HG03103 (cell line): ENCODE data around the gene CNGA3.

Experiments
- ATAC-seq: cut with Tn5 transposase; IDR thresholded peaks from one replicate; pipeline ENCODE4 v1.9.1; 2021; ENCODE audit warnings: low read depth; ENCODE audit not compliant: unreplicated experiment

CNGA3 gene

DNA sequence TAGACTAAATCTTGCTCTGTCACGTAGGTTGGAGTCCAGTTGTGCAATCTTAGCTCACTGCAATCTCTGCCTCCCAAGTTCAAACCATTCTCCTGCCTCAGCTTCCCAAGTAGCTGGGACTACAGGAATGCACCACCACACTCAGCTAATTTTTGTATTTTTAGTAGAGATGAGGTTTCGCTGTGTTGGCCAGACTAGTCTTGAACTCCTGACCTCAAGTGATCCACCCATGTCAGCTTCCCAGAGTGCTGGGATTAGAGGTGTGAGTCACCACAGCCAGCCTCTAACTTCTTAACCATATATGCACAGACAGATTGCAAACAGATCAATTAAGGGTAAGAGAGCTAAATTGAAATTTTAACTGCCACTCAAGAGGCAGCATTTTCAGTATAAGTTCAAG, 22.1 kb upstream of the CNGA3 start:
- no peak for ATAC-seq

- ATAC-seq: no peak
These were observed 18.5 kb upstream of the CNGA3 start for GRCh38 chr2:98327776-98328175.

GRCh38 chr2:98329549-98329948, 16.7 kb upstream of the CNGA3 start:
- ATAC-seq: no peak

GRCh38 chr2:98332989-98333388, 13.3 kb upstream of the CNGA3 start:
- ATAC-seq: no peak

DNA sequence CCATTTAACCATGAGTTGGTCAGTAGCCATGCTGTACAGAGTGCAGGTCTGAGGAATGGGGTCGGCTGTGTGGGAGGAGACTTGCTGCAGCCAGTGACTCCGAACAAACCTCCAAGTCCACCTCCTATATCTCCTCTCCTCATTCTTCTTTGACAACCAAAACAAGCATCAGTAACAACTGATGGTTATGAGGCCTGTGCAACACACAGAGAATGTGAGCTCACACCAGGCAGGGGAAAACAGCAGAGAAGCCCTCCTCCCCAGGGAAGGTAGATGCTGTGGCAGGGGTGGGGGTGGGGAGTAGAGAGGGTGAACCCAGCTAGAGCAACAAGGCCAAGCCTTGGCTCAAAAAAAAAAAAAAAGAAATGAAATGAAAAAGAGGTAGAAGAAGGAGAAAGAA, 12.3 kb upstream of the CNGA3 start:
- ATAC-seq: no peak

DNA sequence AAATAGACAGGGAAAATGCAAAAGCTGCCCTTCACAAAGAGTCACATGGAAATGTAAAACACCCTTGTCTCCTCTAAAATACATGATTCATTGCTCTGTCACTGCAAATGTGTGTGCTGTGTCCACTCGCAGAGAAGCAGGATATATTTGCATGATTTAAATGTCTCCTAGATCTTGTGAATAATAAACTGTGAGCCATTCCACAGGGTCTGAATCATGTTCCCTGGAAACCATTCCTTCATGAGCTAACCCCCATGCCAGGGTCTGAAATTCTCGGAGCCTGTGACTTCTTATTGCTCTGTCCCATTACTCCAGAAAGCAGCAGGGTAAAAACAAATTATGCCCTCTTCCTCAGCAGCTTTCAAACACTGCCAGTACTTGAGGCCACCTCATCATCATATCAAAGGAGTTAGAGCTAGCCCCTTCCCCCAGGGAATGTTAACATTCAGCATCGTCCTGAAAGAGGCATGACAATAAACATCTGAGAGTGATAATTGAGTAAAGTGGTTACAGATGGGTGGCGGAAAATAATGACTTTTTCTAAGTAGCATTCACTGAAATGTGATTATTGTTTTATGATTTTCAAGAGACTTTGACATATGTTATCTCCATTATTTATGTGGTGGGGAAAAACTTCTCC, 11.7 kb upstream of the CNGA3 start:
- ATAC-seq: no peak

DNA sequence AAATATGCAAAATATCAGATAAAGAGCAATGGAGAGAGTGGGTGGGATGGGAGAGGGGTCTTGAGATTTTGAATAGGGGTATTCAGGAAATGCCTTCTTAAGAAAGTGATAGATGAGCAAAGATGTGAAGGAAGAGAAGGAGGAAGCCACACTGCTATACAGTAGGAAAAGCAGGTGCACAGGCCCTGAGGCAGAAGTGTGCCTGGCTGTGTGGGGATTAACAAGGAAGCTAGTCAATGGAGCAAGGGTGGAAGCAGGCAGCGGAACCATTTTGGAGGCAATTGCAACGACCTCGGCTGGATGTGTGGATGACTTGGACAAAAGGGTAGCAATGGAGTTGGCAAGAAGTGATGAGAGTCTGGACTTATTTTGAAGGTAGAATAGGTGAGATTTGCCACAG, 11.0 kb upstream of the CNGA3 start:
- ATAC-seq: no peak

DNA sequence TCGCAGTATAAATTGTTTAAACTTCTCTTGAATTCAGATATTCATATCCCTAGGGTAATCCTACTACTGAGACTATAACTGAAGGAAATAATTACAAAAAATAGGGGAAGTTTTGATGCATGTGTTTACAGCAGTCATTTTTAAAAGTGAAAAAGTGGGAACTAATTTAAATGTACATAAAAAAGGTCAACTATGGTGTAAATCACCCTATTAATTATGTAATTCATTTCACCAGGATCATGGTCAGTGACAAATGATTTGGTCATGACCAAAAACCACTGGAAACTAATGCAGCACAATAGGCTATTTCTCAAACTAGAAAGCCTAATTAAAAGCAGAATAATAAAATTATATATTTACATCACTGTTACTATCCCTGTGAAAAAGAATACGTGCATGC, 5.0 kb upstream of the CNGA3 start:
- ATAC-seq: no peak

- no peak for ATAC-seq
These were observed 3.0 kb upstream of the CNGA3 start for GRCh38 chr2:98343285-98343684.

- ATAC-seq: no peak
These were observed 1.2 kb downstream of the CNGA3 start for GRCh38 chr2:98347298-98348065.

- no peak for ATAC-seq
These were observed 1.9 kb downstream of the CNGA3 start for GRCh38 chr2:98348066-98348561.

DNA sequence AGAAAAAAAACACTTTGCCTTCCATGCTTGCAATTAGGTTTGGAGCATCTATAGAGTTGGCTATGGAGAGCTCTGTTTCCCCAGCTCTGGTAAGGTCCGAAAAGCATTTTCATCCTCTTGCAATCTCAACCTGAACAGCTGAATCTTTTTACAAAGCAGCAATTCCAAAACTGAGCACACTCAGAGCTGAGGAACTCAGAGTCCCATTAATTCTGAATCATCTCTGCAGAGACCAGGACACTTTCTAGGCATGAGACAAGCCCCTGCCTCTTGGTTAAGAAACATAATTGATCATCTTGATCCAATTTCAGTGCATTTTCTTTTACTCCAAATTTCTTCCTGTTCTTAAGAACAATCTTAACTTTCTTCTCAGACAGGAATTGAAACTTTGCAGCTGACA, 4.2 kb downstream of the CNGA3 start:
- ATAC-seq: no peak

- ATAC-seq: no peak
These were observed 9.6 kb downstream of the CNGA3 start for GRCh38 chr2:98355881-98356280.

DNA sequence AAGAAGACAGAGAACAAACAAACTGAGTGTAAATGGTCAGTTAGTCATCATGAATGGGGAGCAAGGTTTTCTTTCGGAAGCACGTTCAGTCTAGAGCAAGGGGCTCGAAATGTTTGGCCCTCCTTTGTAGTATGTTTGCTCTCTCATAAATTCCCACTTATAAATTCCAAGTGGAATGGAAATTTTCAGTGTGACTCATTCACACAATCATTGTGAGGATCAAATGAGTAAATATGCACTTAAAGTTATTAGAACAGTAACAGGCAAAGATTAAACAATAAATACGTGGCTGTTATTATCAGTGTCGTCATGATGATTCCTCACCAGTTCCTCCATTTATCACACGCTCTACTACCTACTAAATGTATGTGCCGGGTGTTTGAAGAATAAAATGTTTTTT, 10.5 kb downstream of the CNGA3 start:
- ATAC-seq: no peak

- no peak for ATAC-seq
These were observed 11.6 kb downstream of the CNGA3 start for GRCh38 chr2:98357849-98358248.

GRCh38 chr2:98359986-98360385, 13.7 kb downstream of the CNGA3 start:
- ATAC-seq: no peak

DNA sequence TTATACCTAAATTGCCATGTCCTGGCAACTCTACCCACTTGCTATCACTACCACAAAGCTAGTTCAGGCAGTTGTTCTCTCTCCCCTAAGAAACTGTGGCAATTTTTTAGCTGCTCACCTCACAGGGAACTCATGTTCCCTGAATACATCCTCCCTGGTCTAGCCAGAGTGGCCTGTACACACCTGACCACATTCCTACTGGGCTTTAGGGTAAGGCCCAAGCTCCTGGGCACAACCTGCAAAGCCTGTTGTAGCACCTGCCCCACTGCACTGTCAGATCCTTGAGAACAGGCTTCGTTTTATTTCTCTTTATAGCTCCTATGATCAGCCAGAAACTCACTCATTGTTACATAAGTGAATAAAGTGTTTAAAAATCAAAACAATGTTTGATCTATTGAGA, 21.5 kb downstream of the CNGA3 start:
- ATAC-seq: no peak

- no peak for ATAC-seq
These were observed 23.5 kb downstream of the CNGA3 start for GRCh38 chr2:98369710-98370239.

DNA sequence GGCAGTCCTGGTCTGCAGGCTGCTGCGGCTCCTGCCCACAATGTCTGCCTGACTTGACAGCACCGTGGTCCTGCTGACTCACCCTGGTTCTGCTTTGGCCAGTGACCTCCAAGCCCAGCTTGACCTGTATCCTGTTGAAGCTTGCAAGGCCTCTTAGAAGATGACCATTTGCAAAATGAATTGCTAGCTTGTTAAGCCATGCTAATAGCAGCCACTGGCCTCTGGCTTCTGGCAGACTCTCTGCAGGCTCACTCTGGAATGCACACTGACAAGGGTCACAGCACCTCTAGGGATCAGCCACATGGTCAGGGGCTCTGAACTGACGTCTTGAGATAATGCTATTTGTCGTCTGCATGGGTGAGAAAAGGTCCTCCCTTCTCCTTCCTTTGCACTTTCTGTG, 25.9 kb downstream of the CNGA3 start:
- no peak for ATAC-seq

DNA sequence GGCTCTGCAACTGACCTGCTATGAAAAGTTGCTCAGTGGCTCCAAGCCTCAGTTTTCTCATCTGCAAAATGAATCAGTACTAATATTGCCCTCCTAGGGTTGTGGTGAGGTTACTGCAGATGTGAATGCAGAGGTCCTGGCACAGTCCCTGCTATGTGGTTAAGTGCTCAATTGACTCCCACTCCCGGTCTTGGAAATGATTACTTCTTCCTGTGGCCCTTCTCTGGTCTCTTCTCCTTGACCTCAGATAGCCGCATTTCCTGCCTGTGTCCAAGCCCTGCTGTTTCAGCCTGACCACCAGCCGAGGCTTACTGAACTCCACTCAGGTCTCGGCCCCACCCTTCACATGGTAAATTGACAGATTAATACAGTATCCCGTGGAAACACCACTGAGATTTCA, 26.3 kb downstream of the CNGA3 start:
- no peak for ATAC-seq

GRCh38 chr2:98374286-98374685, 28.0 kb downstream of the CNGA3 start:
- no peak for ATAC-seq

- no peak for ATAC-seq
These were observed 28.8 kb downstream of the CNGA3 start for GRCh38 chr2:98374958-98375570.
